Activated CD4-positive, CD25-positive, alpha-beta regulatory T cell (primary cell): ENCODE data around the gene RANBP17.
"Not testable (repeated sequence)": the region's sequence is repeated elsewhere in the genome, so short reads cannot be mapped to it uniquely, and the experiment has no call there.

Experiments used
- DNase-seq, 4 experiments: peaks; one replicate each; lab custom pipeline; 2025; lab: John Stamatoyannopoulos, UW

The RANBP17 gene

GRCh38 chr5:171157276-171157675, 295.5 kb downstream of the RANBP17 start:
- DNase-seq: no peak

GRCh38 chr5:171157775-171158174, 296.0 kb downstream of the RANBP17 start:
- DNase-seq: no peak

- no peak for DNase-seq
These were observed 296.8 kb downstream of the RANBP17 start for GRCh38 chr5:171158581-171158980.

GRCh38 chr5:171162165-171162564, 300.3 kb downstream of the RANBP17 start:
- DNase-seq: no peak

- DNase-seq: no peak
These were observed 300.8 kb downstream of the RANBP17 start for GRCh38 chr5:171162596-171162995.

GRCh38 chr5:171166766-171167165, 304.9 kb downstream of the RANBP17 start:
- no peak for DNase-seq

- no peak for DNase-seq
These were observed 306.4 kb downstream of the RANBP17 start for GRCh38 chr5:171168171-171168570.

- DNase-seq: not testable (repeated sequence)
These were observed 313.1 kb downstream of the RANBP17 start for GRCh38 chr5:171174960-171175359.

GRCh38 chr5:171175746-171176145, 313.9 kb downstream of the RANBP17 start:
- DNase-seq: no peak

GRCh38 chr5:171178190-171178589, 316.4 kb downstream of the RANBP17 start:
- not testable (repeated sequence) for DNase-seq

- DNase-seq: no peak
These were observed 326.2 kb downstream of the RANBP17 start for GRCh38 chr5:171188016-171188415.

- no peak for DNase-seq
These were observed 327.6 kb downstream of the RANBP17 start for GRCh38 chr5:171189442-171189841.

- DNase-seq: no peak
These were observed 330.3 kb downstream of the RANBP17 start for GRCh38 chr5:171192111-171192510.

GRCh38 chr5:171201310-171201709, 339.5 kb downstream of the RANBP17 start:
- DNase-seq: no peak

- DNase-seq: no peak
These were observed 343.6 kb downstream of the RANBP17 start for GRCh38 chr5:171205375-171205774.

- no peak for DNase-seq
These were observed 345.5 kb downstream of the RANBP17 start for GRCh38 chr5:171207256-171207847.

GRCh38 chr5:171221916-171222315, 360.1 kb downstream of the RANBP17 start:
- DNase-seq: no peak

GRCh38 chr5:171223927-171224326, 362.1 kb downstream of the RANBP17 start:
- DNase-seq: no peak

- DNase-seq: no peak
These were observed 364.4 kb downstream of the RANBP17 start for GRCh38 chr5:171226096-171226754.

- no peak for DNase-seq
These were observed 365.0 kb downstream of the RANBP17 start for GRCh38 chr5:171226864-171227263.

- DNase-seq: no peak
These were observed 374.8 kb downstream of the RANBP17 start for GRCh38 chr5:171236651-171237050.

GRCh38 chr5:171242521-171242920, 380.7 kb downstream of the RANBP17 start:
- DNase-seq: no peak

- no peak for DNase-seq
These were observed 384.4 kb downstream of the RANBP17 start for GRCh38 chr5:171246231-171246630.

GRCh38 chr5:171249460-171249859, 387.6 kb downstream of the RANBP17 start:
- no peak for DNase-seq
